Activated T-helper 1 cell treated with anti-CD3 and anti-CD28 coated beads, Interleukin-12 subunit alpha, Interleukin-12 subunit beta, Interleukin-2, Interleukin-4 antibody, amounts not matched to agents 30 ng/mL and 10 ng/mL and 1 ng/mL, durations not matched to agents 14 hours and 24 hours and 36 hours (primary cell): Measurements from ENCODE around the gene JPH2. TPM values are rescaled to one million over a fixed set of nuclear protein-coding genes. Genes with fewer than 3 reads are reported as not detected.

Experiments
- DNase-seq: peaks from one replicate; pipeline ENCODE4 v3.0.0; 2021; ENCODE audit warnings: low spot score
- H3K27ac Mint-ChIP-seq: one replicate; pipeline ENCODE4 v1.8.0; 2021; ENCODE audit warnings: mild to moderate bottlenecking, mixed read lengths
- H3K27me3 Mint-ChIP-seq: one replicate; pipeline ENCODE4 v1.8.0; 2022; ENCODE audit warnings: mild to moderate bottlenecking, moderate library complexity, mixed read lengths; ENCODE audit not compliant: insufficient read depth
- H3K36me3 Mint-ChIP-seq: one replicate; pipeline ENCODE4 v1.8.0; 2021; ENCODE audit warnings: low read depth, mixed read lengths
- H3K4me1 Mint-ChIP-seq: one replicate; pipeline ENCODE4 v1.8.0; 2021; ENCODE audit warnings: low read depth, mixed read lengths
- H3K4me3 Mint-ChIP-seq: one replicate; pipeline ENCODE4 v1.8.0; 2021; ENCODE audit warnings: mild to moderate bottlenecking, moderate library complexity, mixed read lengths
- H3K9me3 Mint-ChIP-seq: one replicate; pipeline ENCODE4 v1.8.0; 2021; ENCODE audit warnings: mixed read lengths
- intact Hi-C: fragments of 100-400 bp; cut with micrococcal nuclease; formaldehyde crosslinking; loops from one replicate; pipeline ENCODE4 v1.15.1; 2024
- total RNA-seq: library from RNA; stranded (reverse); gene quantifications from 2 replicates; pipeline ENCODE4 v1.2.3, GENCODE V29; 2022

Gene JPH2
- total RNA-seq, 1 donor from 2014 or later, result not detected

DNA sequence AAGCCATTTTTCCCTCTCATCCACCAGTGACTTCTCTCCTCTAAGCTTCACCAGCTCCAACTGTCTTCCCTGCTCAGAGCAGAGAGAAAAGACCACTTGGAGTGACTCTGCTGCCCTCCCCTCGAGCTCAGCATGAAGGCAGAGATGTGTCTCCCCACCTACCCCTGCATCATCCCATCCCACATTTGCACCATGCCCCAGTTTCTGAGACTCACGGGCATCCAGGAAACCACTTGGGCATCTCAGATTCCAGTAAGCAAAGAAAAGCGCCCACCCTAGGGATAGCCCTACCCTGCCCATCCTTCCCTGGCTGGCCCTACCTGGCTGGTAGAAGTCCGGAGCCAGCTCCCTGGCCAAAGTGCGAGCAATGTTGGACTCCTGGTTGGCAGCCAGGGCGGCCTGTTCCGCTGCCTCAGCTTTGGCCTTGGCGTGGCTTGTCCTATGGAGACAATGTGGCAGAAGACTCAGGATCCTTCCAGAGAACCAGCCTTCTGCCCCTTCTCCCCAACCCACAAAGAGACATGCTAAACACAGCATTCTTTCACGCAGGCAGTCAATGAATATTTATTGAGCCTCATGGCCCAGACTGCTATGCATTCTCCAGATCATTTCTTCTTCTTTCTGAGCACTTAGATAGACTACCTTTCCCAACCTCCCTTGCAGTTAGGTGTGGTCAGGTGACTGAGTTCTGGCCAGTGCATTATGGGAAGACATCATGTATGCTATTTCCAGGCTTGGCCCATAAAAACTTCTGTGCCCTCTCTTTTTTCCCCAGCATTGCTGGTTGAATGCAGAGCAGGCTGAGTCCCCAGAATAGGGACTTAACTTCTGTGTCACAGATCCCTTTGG lies 68.6 kb downstream of the JPH2 start:
- Mint-ChIP-seq H3K27me3 (peaks cover 33% of the 10 kb centered on the region), H3K4me1 (peaks cover 6% of the 10 kb centered on the region), H3K36me3 (no peaks in the 10 kb centered on the region), H3K9me3 (no peaks in the 10 kb centered on the region), H3K4me3 (no peak overlapping the region), H3K27ac (no peak overlapping the region)
- no peak for DNase-seq
- intact Hi-C loops, result no loop called here

DNA sequence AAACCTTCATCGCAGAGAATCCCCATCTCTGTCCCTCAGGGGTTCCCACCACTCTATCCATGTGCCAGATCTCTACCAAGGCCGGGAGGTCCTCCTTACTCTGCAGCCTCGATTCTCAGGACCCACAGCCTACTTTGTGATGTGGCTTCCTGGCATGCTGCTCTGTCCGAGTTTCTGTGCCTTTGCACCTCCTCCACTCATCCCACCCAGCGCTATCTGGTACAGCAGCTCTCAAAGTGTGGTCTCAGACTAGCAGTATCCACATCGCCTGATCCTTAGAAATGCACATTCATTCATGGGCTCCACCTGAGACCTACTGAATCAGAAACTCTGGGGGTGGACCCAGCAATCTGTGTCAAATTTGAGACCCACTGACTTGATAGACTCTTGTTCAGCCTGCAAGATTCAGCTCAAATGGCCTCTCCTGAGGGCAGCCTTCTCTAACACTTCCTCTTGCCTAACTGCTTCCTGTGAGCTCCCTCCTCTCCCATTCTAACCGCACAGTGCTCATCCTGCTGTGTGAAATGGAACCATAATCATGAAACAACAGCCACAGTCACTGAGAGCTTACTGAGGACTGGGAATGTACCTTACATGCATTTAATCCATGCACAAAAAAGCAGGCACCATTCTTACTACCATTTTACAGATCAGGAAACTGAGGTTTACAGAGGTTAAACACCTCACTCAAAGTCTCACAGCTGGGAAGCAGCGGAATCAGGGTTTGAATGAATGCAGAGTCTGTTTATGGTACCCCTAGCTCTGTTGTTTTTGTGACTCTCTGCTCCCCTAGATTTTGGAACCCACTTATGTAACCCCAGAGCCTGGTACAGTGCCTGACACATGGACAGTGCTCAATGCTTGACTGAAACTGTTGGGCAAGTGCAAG lies 69.4 kb downstream of the JPH2 start:
- peaks cover 31% of the 10 kb centered on the region for H3K27me3 Mint-ChIP-seq
- DNase-seq, result no peak
- H3K4me1 Mint-ChIP-seq, result peaks cover 6% of the 10 kb centered on the region
- H3K36me3 Mint-ChIP-seq, result no peaks in the 10 kb centered on the region
- H3K9me3 Mint-ChIP-seq, result no peaks in the 10 kb centered on the region
- no peak overlapping the region for H3K4me3 Mint-ChIP-seq
- intact Hi-C loops, result no loop called here
- no peak overlapping the region for H3K27ac Mint-ChIP-seq

DNA sequence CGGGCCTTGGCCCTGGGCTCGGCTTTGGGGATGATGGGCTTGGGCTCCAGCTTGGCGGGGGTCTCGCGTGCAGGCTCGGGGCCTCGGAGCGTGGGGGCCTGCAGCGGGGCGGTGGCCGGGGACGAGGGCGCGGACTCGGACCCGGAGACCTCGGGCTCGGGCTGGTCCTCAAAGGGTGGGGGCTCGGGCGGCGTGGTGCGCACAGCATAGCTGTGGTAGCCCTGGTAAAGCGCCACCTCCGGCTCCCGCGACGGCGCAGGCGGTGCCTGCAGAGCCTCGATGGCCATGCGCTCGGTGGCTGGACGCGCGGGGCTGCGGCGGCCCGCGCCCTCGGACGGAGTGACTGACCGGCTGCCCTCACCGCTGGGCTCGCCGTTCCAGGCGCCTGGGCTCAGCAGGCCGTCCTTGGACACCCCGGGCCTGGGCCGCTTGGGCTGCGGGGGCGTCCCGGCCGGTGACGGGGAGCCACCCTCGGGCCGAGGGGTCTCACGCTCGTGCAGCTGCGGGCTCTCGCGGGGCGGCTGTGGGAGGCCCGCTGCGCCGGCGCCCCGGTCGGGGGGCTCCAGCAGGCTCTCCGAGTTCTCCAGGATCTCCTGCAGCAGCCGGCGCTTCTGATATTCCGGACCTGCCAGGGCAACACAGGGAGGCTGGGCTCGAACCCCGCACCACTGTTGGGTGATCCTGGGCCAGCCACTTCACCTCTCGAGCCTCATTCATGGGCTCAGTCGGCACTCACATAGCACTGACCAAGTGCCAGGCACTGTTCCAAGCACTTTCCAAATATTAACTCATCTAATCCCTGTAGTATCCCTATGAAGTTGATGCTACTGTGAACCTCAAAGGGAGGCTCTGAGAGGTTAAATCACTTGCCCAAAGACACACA lies 71.0 kb downstream of the JPH2 start:
- Mint-ChIP-seq H3K4me3 (no peak overlapping the region), H3K36me3 (no peaks in the 10 kb centered on the region), H3K27me3 (peaks cover 24% of the 10 kb centered on the region), H3K9me3 (no peaks in the 10 kb centered on the region), H3K4me1 (peaks cover 6% of the 10 kb centered on the region), H3K27ac (no peak overlapping the region)
- no peak for DNase-seq
- intact Hi-C loops, result loop anchor here (1.0 kb wide), 2 partner anchors 74 to 195 kb away; partner anchors contain the start of gene FITM2

DNA sequence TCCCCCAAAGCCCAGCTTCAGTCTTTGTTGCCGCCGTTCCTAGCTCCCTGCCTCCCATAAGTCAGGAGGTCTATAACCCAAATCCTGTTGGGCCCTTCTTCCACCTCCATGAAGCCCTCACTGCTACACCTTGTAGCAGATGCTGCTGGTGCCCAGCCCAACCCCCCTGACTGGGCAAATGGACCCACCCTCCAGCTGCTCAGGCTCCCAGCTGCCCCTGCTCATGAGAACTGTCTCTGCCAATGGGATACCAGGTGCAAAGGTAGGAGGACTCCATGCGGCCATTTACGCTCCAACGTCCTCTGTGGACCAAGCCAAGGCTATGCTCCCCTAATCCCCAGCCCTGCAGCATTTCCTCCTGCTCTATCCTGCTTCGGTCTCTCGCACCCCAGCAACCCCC lies 71.8 kb downstream of the JPH2 start:
- H3K4me1 Mint-ChIP-seq, result peaks cover 6% of the 10 kb centered on the region
- H3K9me3 Mint-ChIP-seq, result no peaks in the 10 kb centered on the region
- H3K27me3 Mint-ChIP-seq, result peaks cover 20% of the 10 kb centered on the region
- intact Hi-C loops, result no loop called here
- no peak for DNase-seq
- H3K27ac Mint-ChIP-seq, result no peak overlapping the region
- H3K36me3 Mint-ChIP-seq, result no peaks in the 10 kb centered on the region
- H3K4me3 Mint-ChIP-seq, result no peak overlapping the region

DNA sequence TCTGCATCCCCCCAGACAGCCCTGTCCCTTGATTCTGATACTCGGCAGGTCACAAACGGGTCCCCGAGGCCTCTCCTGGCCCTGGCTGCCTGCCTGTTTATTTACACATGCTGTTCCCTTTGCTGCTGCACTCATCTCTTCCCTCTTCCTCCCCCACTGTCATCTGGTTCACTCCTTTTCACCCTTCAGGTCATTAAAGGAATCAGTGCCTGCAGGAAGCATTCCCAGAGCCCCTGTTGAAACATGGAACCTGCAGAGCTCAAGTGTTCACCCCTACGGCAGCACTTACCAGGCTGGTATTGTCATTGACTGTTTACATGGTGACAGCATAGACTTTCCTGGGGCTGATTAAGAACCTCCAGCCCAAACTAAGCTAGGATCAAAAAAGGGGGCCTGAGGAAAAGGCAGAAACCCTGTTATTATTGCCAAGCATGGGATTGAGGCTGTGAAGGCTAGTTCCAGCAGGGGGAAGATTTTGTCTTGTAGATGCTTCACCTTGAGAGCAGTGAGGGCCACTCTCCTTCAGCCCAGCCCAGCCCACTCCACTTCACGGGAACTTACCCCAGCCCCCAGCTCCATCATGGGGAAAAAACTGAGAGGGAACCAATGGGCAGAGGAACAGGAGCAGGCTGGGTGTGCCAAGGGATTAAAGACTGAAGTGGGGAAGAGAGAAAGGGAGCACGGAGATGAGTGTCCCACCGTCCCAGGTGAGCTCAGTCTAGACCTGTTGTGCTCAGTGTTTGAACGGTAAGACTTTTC lies 73.2 kb downstream of the JPH2 start:
- H3K4me3 Mint-ChIP-seq, result no peak overlapping the region
- peak overlapping the region; percentile 2 for H3K27ac Mint-ChIP-seq
- H3K27me3 Mint-ChIP-seq, result peaks cover 18% of the 10 kb centered on the region
- H3K9me3 Mint-ChIP-seq, result no peaks in the 10 kb centered on the region
- DNase-seq, result no peak
- H3K36me3 Mint-ChIP-seq, result no peaks in the 10 kb centered on the region
- peaks cover 6% of the 10 kb centered on the region for H3K4me1 Mint-ChIP-seq
- intact Hi-C loops, result no loop called here

DNA sequence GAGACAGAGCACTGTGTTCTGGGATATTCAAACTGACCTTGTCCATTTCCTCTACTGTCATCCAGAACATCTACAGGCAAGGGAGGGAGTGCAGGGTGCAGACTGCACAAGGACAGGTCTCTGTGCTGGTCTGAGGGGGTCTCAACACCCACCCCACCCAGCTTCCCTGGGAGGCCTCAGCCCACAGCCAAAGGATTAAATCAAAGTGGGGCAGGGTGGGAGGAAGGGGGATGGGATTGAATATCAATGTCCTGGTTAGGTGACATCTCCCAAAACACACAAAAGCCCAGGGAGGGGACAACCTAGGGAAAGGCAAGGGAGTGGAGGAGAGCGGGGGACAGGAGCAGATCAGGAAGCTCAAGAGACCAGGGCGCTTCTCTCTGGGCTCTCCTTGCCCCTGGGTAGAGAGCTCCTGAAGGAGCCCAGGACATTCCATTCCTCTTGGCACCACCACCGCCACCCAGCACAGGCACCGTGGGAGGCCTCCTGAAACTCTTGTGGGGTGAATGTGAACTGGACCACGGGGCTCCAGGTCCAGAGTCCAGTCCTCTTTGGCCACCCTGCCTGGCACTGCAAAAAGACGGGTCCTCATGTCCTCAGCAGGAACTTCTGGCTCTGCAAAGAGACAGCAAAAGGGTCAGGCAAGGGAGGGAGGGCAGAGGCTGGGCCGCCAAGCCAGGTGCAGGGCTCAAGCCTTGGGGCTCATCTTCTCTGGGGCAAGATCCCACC lies 73.9 kb downstream of the JPH2 start:
- DNase-seq, result no peak
- no peak overlapping the region for H3K4me3 Mint-ChIP-seq
- no peaks in the 10 kb centered on the region for H3K36me3 Mint-ChIP-seq
- H3K27ac Mint-ChIP-seq, result no peak overlapping the region
- intact Hi-C loops, result no loop called here
- peaks cover 3% of the 10 kb centered on the region for H3K9me3 Mint-ChIP-seq
- H3K27me3 Mint-ChIP-seq, result peaks cover 18% of the 10 kb centered on the region
- H3K4me1 Mint-ChIP-seq, result peaks cover 6% of the 10 kb centered on the region

DNA sequence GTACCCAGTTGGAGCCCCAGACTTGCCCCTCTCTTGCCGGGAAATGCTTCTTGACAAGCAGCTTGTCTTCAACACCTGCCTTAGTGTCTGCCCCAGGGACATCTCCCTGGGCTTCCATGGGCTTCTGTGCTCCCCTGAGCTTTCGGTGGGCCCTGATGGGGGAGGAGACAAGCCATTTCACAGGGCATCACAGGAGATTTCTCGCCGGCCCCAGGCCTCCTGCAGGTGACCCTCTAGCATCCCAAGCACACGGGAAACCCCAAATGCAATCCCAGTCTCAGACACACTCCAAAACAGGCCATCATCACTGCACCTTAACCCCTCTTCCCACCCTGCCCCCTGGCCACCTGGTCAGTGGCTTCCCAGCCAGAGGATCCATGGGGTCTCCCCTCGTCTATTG lies 74.5 kb downstream of the JPH2 start:
- Mint-ChIP-seq H3K9me3 (peaks cover 9% of the 10 kb centered on the region), H3K4me1 (peaks cover 6% of the 10 kb centered on the region), H3K36me3 (peaks cover 1% of the 10 kb centered on the region), H3K27me3 (peaks cover 17% of the 10 kb centered on the region), H3K27ac (no peak overlapping the region), H3K4me3 (no peak overlapping the region)
- DNase-seq, result no peak
- intact Hi-C loops, result no loop called here

DNA sequence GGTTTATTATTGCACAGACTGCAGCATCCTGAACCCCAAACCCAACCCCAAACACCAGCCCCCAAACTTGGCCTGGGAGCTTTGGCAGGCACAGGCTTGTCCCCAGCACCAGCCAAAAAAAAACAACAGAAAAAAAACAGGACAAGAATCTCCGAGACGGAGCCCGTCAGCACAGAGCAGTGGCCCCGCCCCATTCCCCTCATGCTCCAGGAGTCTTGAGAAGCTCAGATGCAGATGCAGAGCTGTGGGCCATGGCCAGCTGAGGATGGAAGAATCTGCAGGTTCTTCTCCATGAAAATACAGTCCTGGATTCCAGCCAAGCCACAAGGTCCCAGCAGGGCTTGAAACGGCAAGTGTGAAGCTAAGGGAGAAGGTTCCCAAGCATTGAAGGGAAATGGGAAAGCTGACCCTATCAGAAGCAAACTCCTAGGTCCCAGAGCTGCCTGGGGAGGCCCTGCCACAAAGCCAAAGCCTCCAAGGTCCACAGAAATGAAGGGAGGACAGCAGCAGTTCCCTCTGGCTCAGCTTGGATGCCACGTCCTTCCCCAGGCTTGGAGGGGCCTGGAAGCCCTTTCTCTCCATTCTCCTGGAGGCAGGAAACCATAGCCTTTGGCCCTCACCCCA lies 75.2 kb downstream of the JPH2 start:
- DNase-seq, result no peak
- Mint-ChIP-seq H3K4me1 (peaks cover 6% of the 10 kb centered on the region), H3K4me3 (no peak overlapping the region), H3K27me3 (peaks cover 15% of the 10 kb centered on the region), H3K27ac (no peak overlapping the region), H3K36me3 (peaks cover 2% of the 10 kb centered on the region), H3K9me3 (peaks cover 15% of the 10 kb centered on the region)
- intact Hi-C loops, result no loop called here

DNA sequence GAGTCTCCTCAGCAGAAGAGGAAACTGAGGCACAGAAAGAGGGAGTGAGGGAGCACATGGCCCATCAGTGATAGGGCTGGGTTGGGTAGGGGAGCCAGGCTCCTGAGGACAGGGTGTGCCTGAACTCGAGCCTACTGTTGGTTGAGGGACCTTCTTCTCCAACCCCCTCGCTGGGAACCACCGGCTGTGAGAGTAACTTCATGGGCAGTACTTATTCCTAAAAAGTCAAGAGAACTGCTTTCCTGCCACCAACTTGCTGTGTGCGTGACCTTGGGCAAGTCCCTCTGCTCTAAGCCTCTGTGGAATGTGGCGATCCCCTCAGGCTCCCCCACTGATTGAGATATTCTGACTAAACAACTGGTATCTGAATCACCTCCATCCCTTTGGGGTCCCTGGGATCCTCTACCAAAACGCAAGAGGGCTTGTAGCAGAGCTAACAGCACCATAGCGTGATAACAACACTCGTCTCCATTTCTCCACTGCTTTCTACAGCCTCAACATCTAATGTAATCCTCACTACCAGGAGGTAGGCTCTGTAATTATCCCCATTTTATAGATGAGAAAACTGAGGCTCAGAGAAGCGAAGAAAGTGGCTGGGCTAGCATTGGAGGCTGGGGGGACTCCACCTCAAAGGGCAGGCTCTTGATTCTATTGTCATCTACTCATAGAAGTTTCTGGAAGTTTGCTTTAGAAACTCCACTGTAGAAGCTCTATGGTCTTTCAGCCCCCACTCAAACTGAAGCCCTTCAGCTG lies 76.0 kb downstream of the JPH2 start:
- peaks cover 9% of the 10 kb centered on the region for H3K27me3 Mint-ChIP-seq
- peaks cover 18% of the 10 kb centered on the region for H3K9me3 Mint-ChIP-seq
- no peaks in the 10 kb centered on the region for H3K4me1 Mint-ChIP-seq
- no peak overlapping the region for H3K27ac Mint-ChIP-seq
- no peak for DNase-seq
- H3K4me3 Mint-ChIP-seq, result no peak overlapping the region
- H3K36me3 Mint-ChIP-seq, result peaks cover 2% of the 10 kb centered on the region
- intact Hi-C loops, result no loop called here

DNA sequence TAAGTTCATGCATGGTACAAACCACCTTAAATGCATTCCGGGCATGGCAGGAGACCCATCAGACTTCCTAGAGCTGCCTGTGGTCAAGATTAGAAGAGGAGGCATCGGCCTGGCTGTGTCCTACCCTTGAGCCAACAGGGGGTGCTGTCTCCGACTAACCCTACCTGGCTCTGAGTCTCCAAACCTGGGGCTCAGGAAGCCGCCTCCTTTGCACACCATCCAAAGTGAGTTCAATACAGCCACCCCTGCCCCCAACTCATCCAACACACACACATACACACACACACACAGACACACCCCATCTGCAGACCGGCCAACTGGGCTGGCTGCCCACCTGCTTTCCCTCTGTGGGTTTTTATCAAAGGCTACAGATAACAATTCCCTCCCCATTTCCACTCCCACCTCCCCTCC lies 77.0 kb downstream of the JPH2 start:
- H3K9me3 Mint-ChIP-seq, result peaks cover 18% of the 10 kb centered on the region
- H3K27ac Mint-ChIP-seq, result no peak overlapping the region
- H3K4me3 Mint-ChIP-seq, result no peak overlapping the region
- H3K27me3 Mint-ChIP-seq, result peaks cover 6% of the 10 kb centered on the region
- no peaks in the 10 kb centered on the region for H3K4me1 Mint-ChIP-seq
- H3K36me3 Mint-ChIP-seq, result peaks cover 2% of the 10 kb centered on the region
- DNase-seq, result no peak
- intact Hi-C loops, result no loop called here

DNA sequence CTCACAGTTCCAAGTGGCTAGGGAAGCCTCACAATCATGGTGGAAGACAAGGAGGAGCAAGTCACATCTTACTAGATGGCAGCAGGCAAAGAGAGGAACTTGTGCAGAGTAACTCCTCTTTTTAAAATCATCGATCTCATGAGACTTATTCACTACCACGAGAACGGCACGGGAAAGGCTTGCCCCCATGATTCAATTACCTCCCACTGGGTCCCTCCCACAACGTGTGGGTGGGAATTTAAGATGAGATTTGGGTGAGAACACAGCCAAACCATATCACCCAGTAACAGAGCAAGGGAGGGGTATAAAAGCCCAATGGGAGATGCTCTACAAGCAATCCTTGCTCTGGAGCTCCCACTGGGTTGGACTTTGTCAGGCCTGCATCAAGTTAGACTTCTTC lies 80.4 kb downstream of the JPH2 start:
- no peak overlapping the region for H3K4me3 Mint-ChIP-seq
- H3K27ac Mint-ChIP-seq, result no peak overlapping the region
- no peak for DNase-seq
- H3K4me1 Mint-ChIP-seq, result no peaks in the 10 kb centered on the region
- intact Hi-C loops, result no loop called here
- peaks cover 25% of the 10 kb centered on the region for H3K27me3 Mint-ChIP-seq
- H3K9me3 Mint-ChIP-seq, result peaks cover 18% of the 10 kb centered on the region
- H3K36me3 Mint-ChIP-seq, result peaks cover 2% of the 10 kb centered on the region
